OCI-LY1 (cell line): ENCODE measurements around the gene CEL.
"Not testable (repeated sequence)": the region's sequence is repeated elsewhere in the genome, so short reads cannot be mapped to it uniquely, and the experiment has no call there.

Source experiments
- CTCF ChIP-seq: fragments of 200-600 bp; sonication (generic), shearing (Covaris generic); IDR thresholded peaks from 2 replicates; pipeline ENCODE4 v1.5.1; 2017; ENCODE audit warnings: mild to moderate bottlenecking, antibody characterized with exemption, low read length, moderate library complexity, mixed read lengths
- EZH2 ChIP-seq: fragments of 200-600 bp; sonication (generic), shearing (Covaris generic); IDR thresholded peaks from 2 replicates; pipeline ENCODE4 v1.8.0; 2017; ENCODE audit warnings: borderline replicate concordance, mixed run types, mild to moderate bottlenecking, antibody characterized with exemption, low read length, moderate library complexity, mixed read lengths

- TF ChIP-seq CTCF, EZH2: not testable (repeated sequence)
Measured at GRCh38 chr9:133068431-133068830, 6.7 kb downstream of the CEL start.
